ENCODE results near the gene CCDC183. TPM values are rescaled to one million over a fixed set of nuclear protein-coding genes. Genes with fewer than 3 reads are reported as not detected.

CCDC183 gene
- total RNA-seq, 1 experiment from 2014 or later: 3.6 TPM

DNA sequence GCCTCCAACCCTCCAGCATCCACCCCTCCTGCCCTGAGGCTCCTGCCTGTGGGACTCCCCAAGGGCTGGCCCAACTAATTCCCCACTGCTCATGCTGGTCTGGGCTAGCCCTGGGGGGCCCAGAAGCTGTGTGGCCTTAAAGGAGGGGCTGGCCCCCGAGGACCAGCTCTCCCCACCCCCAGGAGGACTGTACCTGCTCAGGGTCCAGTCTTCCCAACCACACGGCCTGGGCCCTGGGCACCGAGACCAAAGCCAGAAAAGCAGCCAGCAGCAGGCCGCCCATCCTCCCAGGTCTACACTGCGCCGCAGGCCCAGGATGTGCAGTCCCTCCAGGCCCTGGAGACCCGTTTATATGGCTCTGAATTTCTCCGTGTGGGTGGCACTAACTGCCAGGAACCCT, 47.9 kb upstream of the CCDC183 start, which contains the start of gene LCN6:
TSS of gene LCN6 (minus strand) at position 325 of the 400 bp plus-strand sequence. CDS start at position 283, 42 bp downstream.
- ChIA-PET POLR2A (ENCODE audit: unreplicated experiment) (no interaction called here), CTCF (no interaction called here)
- TF ChIP-seq EZH2 (IDR thresholded peaks at IDR 0.05; ENCODE audit: low read depth): no peak
- TF ChIP-seq CTCF (conservative IDR thresholded peaks at IDR 0.05): no peak
- no peak within 1 kb of the TSS for H2AFZ ChIP-seq
- no peaks in the 10 kb centered on the region for H4K20me1 ChIP-seq (ENCODE audit: insufficient read depth)
- BruUV-seq (replicated peaks): no TSS peak
- no peaks in the 10 kb centered on the region for H3K4me1 ChIP-seq (replicated peaks; ENCODE audit: insufficient read depth)
- intact Hi-C loops (cut with micrococcal nuclease; ENCODE audit: unreplicated experiment): no loop called here
- DNase-seq: no peak
- no peaks in the 10 kb centered on the region for H3K36me3 ChIP-seq (ENCODE audit: low read depth)
- no peaks in the 10 kb centered on the region for H3K9me2 ChIP-seq (ENCODE audit: insufficient read depth)
- H3K4me3 ChIP-seq: no peak within 1 kb of the TSS
- H3F3A ChIP-seq (ENCODE audit: insufficient read depth, low read depth): no peaks in the 10 kb centered on the region
- peaks cover 12% of the 10 kb centered on the region; the same call in 1 of the 2 replicates for H3K9me3 ChIP-seq (ENCODE audit: insufficient read depth, low read depth)
- H3K27ac ChIP-seq: no peak within 1 kb of the TSS
- peaks cover 72% of the 10 kb centered on the region for H3K27me3 ChIP-seq (ENCODE audit: insufficient read depth, low read depth)
- H3K4me2 ChIP-seq: no peak within 1 kb of the TSS
- no peaks in the 10 kb centered on the region for H3K79me2 ChIP-seq (ENCODE audit: low read depth)

DNA sequence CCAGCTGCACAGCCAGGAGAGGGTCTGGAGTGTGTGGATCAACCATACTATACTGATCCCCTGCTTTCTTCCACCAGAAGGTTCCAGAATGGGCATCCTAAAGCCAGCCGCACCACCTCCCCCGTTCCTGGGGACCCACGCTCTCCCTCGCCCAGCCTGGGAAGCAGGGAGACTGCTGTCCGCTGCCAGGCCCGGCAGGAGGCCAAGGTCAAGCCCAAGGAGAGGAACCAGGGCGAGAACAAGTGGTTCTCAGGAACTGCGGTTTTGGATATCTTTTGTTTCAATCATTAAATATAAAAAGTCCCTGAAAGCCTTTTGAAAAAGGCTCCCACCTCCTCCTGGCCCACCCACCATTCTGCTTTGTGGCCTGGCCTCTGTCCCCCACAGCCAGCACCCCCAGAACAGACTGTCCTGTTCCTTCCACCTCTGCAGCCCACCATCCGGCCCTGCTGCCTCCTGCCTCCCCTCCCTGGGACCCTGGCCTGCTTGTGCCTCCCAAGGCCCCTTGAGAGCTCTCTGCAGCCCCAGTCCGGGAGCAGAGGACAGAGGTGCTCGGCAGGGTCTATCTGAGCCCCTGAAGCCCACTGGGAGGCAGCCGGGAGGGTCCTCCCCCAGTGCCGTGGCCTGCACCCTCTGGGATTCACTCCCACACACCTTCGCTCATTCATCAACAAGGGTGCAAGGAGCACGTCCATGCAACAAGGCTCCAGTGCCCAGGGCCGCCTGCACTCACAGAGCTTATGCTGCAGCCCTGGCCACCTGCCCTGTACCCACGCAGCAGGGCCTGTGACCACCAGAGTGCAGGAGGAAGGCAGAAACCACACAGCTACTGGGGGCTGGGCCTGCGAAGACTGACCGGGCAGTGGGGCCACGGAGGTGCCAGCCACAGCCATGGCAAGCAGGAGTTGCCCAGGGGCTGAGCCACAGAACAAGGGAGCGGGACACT, 47.2 kb upstream of the CCDC183 start:
- Histone ChIP-seq H3K9me3 (ENCODE audit: insufficient read depth, low read depth) (peaks cover 12% of the 10 kb centered on the region; the same call in 1 of the 2 replicates), H3F3A (ENCODE audit: insufficient read depth, low read depth) (no peaks in the 10 kb centered on the region), H3K4me1 (replicated peaks; ENCODE audit: insufficient read depth) (no peaks in the 10 kb centered on the region), H3K79me2 (ENCODE audit: low read depth) (no peaks in the 10 kb centered on the region), H3K4me3 (no peak overlapping the region), H2AFZ (no peak overlapping the region), H3K36me3 (ENCODE audit: low read depth) (no peaks in the 10 kb centered on the region), H3K9me2 (ENCODE audit: insufficient read depth) (no peaks in the 10 kb centered on the region), H3K27ac (no peak overlapping the region), H3K4me2 (no peak overlapping the region), H3K27me3 (ENCODE audit: insufficient read depth, low read depth) (peaks cover 72% of the 10 kb centered on the region), H4K20me1 (ENCODE audit: insufficient read depth) (no peaks in the 10 kb centered on the region)
- POLR2A ChIA-PET (ENCODE audit: unreplicated experiment): no interaction called here
- no peak for TF ChIP-seq EZH2 (IDR thresholded peaks at IDR 0.05; ENCODE audit: low read depth)
- CTCF ChIA-PET: no interaction called here
- intact Hi-C loops (cut with micrococcal nuclease; ENCODE audit: unreplicated experiment): no loop called here
- no peak for DNase-seq
- BruUV-seq (replicated peaks): no TSS peak

GRCh38 chr9:136750526-136750925, 45.6 kb upstream of the CCDC183 start:
- H3K9me2 ChIP-seq (ENCODE audit: insufficient read depth): no peaks in the 10 kb centered on the region
- TF ChIP-seq CTCF (conservative IDR thresholded peaks at IDR 0.05): no peak
- no peak for TF ChIP-seq EZH2 (IDR thresholded peaks at IDR 0.05; ENCODE audit: low read depth)
- DNase-seq: no peak
- peaks cover 69% of the 10 kb centered on the region for H3K27me3 ChIP-seq (ENCODE audit: insufficient read depth, low read depth)
- no peak overlapping the region for H3K4me3 ChIP-seq
- peaks cover 12% of the 10 kb centered on the region; the same call in 1 of the 2 replicates for H3K9me3 ChIP-seq (ENCODE audit: insufficient read depth, low read depth)
- H3K4me2 ChIP-seq: no peak overlapping the region
- intact Hi-C loops (cut with micrococcal nuclease; ENCODE audit: unreplicated experiment): no loop called here
- no peak overlapping the region for H2AFZ ChIP-seq
- no peaks in the 10 kb centered on the region for H3F3A ChIP-seq (ENCODE audit: insufficient read depth, low read depth)
- H3K79me2 ChIP-seq (ENCODE audit: low read depth): no peaks in the 10 kb centered on the region
- POLR2A ChIA-PET (ENCODE audit: unreplicated experiment): no interaction called here
- CTCF ChIA-PET: no interaction called here
- H3K27ac ChIP-seq: no peak overlapping the region
- no TSS peak for BruUV-seq (replicated peaks)
- no peaks in the 10 kb centered on the region for H3K4me1 ChIP-seq (replicated peaks; ENCODE audit: insufficient read depth)
- H3K36me3 ChIP-seq (ENCODE audit: low read depth): no peaks in the 10 kb centered on the region
- H4K20me1 ChIP-seq (ENCODE audit: insufficient read depth): no peaks in the 10 kb centered on the region
